Midbrain (tissue), 1 donor: Measurements from ENCODE around the gene MND1.

ENCODE experiments used
- DNase-seq: peaks from one replicate; lab custom pipeline; 2025; lab: John Stamatoyannopoulos, UW

MND1 gene

GRCh38 chr4:153346563-153346962, 2.1 kb downstream of the MND1 start:
- DNase-seq = no peak

- DNase-seq = no peak
Observed at GRCh38 chr4:153347117-153347516, 2.6 kb downstream of the MND1 start.

GRCh38 chr4:153348006-153348405, 3.5 kb downstream of the MND1 start:
- no peak for DNase-seq

GRCh38 chr4:153349206-153349805, 4.8 kb downstream of the MND1 start:
- DNase-seq = no peak

GRCh38 chr4:153362184-153362583, 17.7 kb downstream of the MND1 start:
- DNase-seq = no peak

GRCh38 chr4:153364061-153364460, 19.6 kb downstream of the MND1 start:
- no peak for DNase-seq

- no peak for DNase-seq
Observed at GRCh38 chr4:153365003-153365402, 20.5 kb downstream of the MND1 start.

- DNase-seq = no peak
Observed at GRCh38 chr4:153366486-153366885, 22.0 kb downstream of the MND1 start.

GRCh38 chr4:153367092-153367491, 22.6 kb downstream of the MND1 start:
- no peak for DNase-seq

- no peak for DNase-seq
Observed at GRCh38 chr4:153369021-153369420, 24.5 kb downstream of the MND1 start.

GRCh38 chr4:153371701-153372234, 27.3 kb downstream of the MND1 start:
- DNase-seq = no peak

GRCh38 chr4:153372967-153373562, 28.6 kb downstream of the MND1 start:
- DNase-seq = no peak

GRCh38 chr4:153374442-153374841, 30.0 kb downstream of the MND1 start:
- DNase-seq = no peak

GRCh38 chr4:153375303-153375702, 30.8 kb downstream of the MND1 start:
- no peak for DNase-seq

GRCh38 chr4:153383131-153383530, 38.6 kb downstream of the MND1 start:
- no peak for DNase-seq

- no peak for DNase-seq
Observed at GRCh38 chr4:153384160-153384559, 39.7 kb downstream of the MND1 start.

GRCh38 chr4:153385784-153386183, 41.3 kb downstream of the MND1 start:
- no peak for DNase-seq

GRCh38 chr4:153387981-153388380, 43.5 kb downstream of the MND1 start:
- DNase-seq = no peak

- no peak for DNase-seq
Observed at GRCh38 chr4:153393397-153393796, 48.9 kb downstream of the MND1 start.

GRCh38 chr4:153394945-153395344, 50.5 kb downstream of the MND1 start:
- DNase-seq = no peak

- no peak for DNase-seq
Observed at GRCh38 chr4:153398713-153399112, 54.2 kb downstream of the MND1 start.

GRCh38 chr4:153399358-153399757, 54.9 kb downstream of the MND1 start:
- DNase-seq = no peak

- DNase-seq = no peak
Observed at GRCh38 chr4:153401501-153401900, 57.0 kb downstream of the MND1 start.

GRCh38 chr4:153402366-153402765, 57.9 kb downstream of the MND1 start:
- no peak for DNase-seq
